HG03095 (cell line): ENCODE data around the gene PPP2R2C.
A peak's percentile ranks its signal among the peaks of the same experiment; 100 is the strongest.

Experiments
- ATAC-seq: cut with Tn5 transposase; IDR thresholded peaks from one replicate; pipeline ENCODE4 v1.9.1; 2021; ENCODE audit warnings: moderate library complexity; ENCODE audit not compliant: unreplicated experiment

PPP2R2C gene

DNA sequence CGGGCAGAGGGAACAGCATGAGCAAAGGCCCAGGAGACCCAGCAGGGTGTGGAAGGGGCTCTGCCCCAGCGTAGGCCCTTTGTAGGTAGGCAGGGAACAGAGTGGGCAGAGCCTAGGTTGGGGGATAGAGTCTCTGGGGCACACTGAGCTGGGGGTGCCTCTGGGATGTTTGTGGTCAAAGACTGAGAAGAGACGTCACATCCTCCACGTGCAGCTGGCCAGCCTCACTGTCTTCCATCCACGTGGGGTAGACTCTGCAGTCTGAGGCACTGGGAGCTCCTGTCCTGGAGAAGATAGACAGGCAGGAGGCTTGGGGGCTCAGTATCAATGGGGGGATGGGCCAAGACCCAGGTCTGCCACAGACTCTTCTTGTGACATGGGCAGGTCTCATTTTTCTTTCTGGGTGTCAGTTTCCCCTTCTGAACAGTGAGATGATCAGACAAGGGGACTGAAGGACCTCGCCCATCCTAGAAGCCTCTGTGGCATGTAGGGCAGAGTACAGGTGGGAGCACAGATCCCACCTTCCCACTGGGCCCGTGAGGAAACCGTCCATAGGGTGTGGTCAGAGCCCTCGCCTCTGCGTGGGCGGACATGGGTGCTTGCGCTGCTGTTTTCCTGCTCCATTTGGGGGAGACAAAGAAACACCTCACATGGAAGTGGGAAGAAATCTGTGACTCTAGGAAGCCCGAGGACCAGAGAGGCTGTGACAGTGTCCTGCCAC, 179.9 kb downstream of the PPP2R2C start:
- no peak for ATAC-seq

DNA sequence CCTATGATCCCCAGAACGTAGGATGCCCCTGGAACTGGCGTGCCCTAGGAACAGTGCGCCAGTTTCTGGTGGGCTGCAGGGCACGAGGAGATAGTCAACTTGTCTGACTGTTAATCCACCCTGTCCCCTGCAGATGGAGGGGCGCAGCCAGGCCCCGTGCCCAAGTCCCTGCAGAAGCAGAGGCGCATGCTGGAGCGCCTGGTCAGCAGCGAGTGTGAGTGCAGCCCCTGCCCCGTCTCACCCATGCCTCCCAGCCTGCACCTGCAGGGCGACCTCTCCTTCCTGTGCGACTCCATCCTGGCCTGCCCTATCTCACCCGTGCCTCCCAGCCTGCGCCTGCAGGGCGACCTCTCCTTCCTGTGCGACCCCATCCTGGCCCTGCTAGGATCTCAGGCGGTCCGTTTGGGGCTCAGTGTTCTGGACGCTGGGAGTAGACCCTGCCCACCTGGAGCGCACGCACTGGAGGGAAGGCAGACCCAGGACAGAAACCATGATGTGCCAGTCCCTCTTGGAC, 180.6 kb downstream of the PPP2R2C start:
- ATAC-seq = no peak

DNA sequence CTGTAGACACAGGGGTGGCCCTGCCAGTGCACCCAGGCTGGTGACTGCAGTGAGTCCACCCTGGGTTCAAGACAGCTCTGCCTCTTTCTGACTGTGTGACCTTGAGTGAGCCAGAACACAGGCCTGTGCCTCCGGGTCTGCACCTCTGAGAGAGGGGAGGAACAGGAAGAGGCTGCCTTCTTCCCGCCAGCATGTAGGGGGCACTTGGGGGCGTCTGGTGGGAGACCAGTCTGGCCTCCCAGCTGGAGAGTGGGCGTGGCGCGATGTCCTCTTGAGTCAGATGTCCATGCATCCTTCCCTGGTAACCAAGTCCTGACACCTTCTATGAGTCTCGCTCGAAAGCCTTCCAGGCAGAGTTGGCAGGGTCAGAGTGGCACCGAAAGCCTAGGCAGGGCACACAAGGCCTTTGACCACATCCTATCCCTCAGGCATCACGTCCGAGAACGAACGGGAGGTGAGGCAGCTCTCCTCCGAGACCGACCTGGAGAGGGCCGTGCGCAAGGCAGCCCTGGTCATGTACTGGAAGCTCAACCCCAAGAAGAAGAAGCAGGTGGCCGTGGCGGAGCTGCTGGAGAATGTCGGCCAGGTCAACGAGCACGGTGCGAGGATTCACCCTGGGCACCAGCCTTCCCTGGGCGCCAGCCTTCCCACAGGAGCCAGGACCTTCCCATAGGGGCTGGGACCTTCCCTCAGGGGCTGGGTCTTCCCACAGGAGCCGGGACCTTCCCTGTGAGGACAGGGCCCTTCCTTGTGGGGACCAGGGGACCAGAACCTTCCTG, 181.5 kb downstream of the PPP2R2C start:
- no peak for ATAC-seq

DNA sequence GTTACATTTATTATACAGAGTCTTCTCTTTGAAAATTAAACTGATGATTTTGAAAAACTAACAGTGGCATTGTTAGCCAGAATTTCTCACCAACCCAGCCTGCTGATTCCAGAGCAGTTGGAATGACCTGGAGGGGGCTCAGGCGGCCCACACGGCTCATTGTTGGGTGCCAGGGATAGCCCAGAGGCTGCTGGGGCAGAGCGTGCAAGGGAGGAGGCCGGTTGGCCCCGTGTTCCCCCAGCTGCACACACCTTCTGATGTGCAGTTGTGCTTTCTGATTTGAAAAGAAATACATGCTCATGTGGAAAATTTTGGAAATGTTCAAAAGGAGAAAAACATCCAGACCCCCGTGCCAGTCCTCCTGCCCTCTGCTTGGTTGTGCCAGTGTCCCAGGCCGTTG, 182.2 kb downstream of the PPP2R2C start:
- no peak for ATAC-seq

DNA sequence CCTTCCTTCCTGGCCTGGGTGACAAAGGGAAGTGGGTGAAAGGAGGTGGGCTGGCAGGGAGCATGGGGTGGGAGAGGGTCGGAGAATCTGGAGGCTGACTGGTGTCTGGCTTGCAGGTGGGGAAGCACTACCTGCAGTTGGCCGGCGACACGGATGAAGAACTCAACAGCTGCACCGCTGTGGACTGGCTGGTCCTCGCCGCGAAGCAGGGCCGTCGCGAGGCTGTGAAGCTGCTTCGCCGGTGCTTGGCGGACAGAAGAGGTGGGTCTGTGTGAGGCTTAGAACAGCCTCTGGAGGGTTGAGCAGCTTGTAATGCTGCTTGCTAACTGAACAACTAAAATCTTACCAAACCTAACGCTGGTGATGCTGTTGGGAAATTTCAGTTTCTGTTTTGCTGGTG, 183.5 kb downstream of the PPP2R2C start:
- no peak for ATAC-seq

DNA sequence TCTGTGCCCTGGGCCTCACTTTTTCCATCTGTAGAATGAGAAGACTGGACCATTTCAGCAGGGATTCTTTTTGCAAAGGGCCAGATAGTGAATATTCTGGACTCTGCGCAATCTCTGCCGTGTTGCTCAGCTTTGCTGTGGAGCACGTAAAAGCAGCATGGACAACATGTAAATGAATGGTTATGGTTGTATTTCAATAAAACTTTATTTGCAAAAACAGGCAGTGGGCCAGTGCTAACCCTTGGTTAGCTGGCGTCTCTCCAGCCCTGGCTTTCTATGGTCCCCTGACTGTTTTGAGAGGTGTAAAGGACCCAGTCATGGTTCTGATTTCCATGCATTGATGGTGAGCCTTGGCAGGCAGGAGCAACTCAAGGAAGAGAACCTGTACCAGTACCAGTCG, 184.1 kb downstream of the PPP2R2C start:
- no peak for ATAC-seq

DNA sequence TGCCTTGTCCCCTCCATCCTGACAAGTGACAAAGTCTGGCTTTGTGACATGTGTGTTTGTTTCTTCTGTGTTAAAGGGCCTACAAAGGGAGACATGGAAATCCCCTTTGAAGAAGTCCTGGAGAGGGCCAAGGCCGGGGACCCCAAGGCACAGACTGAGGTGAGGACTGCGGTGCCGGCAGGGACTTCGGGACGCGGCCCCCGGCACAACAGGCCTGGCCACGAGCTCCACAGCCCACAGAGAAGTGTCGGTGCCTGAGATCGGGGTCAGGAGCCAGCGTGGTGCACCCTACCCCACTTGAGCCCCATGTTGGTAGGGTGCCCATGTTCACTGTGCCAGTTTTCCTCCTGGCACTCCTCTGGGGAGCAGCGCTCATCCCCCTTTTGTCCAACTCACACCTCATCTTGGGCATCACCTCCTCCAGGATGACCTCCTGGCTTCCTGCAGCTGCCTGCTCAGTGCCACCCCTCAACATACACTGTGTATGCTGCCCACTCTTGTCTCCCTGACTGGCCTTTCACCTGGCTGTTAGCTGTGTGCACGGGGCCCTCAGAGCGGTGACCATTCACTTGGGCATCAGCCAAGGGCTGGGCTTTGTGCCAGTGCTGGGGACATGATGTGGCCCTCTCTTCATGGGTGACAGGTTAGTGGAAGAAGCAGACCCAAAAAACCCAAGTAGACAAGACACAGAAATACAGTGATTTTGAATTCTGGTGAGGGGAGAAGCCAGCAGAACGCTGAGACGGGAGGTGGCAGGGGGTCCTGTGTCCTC, 185.2 kb downstream of the PPP2R2C start:
- no peak for ATAC-seq

DNA sequence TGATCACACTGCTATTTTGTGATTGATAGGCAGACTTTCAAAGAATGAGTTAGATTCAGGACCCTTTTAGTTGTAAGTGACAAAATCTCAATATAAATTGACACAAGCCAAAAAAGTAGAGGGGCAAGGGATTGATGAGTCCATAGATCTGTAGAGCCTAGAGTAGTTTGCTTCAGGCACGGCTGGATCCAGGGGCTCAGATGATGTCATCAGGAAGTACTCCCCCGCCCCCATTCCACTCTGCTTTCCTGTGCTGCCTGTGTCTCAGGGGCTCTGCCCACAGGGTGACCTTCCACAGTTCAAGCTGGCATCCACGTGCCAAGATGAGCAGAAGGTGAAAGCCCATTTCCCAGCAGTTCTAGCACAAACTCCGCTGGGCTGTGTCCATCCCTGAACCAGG, 189.1 kb downstream of the PPP2R2C start:
- ATAC-seq = no peak

DNA sequence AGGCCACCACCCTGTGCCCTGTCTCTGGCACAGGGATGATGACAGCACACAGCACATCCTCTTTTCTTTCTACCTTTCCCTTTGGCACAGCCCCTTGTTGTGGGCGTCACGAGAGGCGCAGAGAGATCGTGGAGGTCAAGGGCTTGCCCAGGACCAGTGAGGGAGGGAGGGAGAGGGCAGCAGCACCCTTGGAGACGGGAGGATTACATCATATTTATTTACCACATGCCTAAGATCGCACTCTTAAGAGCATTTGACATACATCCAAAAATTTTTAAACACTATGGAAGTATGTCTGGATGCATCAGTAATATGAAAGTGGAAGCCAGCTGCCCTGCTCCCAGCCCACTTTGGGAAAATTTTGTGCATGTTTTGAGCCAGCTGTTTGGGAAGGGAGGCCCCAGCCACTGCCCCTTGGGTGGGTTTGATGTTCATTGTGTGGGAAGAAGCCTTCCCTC, 190.1 kb downstream of the PPP2R2C start:
- no peak for ATAC-seq

DNA sequence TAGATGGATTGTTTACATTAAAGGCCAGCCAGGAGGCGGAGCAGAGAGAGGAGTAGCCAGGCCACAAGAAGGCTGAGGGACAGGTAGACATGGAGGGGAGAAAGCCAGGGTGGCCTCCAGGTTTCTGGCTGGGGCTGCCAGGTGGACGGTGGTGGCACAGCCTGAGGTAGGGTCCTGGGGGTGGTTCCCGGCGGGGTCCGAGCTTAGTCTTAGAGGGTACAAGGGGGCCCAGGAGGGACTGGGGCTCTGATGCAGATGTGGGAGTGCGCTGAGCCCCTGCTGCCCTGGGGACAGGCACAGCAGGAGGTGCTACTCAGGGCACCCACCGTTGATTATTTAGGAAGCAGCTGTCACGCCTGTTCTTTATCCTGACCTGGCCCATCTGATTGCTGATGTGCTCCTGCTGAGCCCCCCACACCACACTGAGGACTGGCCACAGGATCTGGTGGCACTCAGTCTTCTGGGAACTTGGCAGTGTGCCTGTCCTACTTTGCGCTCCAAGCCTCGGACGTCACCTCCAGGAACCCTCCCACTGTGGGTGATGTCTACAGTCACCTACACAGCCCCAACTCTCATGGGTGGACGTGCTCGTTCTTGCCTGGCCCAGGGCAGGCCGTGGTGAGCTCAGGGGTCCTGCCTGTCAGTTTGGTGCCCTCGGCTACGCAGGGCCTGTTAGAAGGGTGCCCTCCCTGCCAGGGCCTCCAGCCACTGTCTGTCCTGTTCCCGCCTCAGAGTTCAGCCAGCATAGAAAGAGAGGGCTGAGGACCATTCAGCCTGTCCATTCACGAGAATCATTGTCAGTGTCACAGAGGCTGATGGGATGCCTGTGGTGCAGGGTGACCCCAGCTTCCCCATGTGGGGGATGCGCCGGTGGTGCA, 190.7 kb downstream of the PPP2R2C start:
- no peak for ATAC-seq

DNA sequence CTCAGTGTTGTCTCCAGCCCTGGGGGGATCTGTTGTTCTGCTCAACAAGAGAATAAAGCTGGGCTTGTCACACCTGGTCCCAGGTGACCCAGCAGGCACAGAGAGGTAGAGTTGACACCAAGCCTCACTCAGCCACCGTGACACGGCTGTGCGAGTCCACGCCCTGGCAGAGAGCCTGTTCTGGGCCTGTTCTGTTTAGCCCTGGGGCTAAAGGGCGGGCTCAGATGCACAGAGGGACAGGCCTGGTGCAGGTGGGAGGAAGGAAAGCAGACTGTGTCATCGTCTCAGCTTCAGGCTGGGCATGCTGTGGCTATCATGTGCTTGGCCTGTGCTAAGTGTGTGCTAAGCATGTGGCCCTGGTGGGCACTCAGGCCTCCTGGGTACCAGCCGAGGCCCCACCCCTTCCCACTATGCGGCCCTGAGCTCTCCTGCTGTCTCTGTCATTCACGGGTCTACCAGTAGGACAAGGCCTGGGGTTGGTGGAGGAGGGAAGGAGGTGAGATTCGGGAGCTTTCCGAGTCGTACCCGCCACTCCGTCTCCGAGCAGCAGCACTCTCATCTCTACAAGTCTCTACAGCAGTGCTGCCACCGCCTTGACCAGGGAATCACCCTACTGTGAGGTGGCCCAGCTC, 191.9 kb downstream of the PPP2R2C start:
- no peak for ATAC-seq

DNA sequence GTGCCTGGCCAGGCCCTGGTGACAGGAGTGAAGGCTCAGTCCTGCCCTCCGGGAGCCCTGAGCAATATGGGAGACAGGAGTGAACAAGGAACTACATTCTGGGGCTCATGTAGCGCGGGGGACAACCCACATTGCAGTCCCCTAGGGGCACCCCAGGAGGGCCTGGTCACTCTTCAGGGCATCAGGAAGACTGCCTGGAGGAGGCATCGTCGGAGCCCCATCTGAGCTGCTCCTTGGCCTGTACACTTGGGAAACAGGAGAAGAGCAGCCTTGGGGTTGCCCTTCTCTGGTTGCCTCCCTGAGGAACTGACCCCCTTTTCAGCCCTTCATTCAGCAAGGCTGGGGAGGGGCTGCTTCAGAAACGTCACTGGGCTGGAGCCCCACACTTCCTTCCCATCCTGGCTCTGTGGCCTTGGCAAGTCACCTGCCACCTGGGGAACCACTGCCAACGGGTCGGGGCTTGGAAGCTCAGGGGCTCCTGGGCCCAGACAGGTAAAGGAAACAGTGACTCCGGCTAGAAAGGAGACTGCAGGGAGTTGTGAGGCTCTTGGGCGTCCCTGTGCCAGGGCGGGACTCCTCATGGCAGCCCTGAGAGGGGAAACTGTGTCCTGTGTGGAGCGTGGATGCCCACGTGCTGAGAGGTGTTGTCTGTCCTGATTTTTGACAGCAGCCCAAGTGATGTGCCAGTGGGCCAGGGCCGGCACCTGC, 192.7 kb downstream of the PPP2R2C start:
- ATAC-seq = no peak

DNA sequence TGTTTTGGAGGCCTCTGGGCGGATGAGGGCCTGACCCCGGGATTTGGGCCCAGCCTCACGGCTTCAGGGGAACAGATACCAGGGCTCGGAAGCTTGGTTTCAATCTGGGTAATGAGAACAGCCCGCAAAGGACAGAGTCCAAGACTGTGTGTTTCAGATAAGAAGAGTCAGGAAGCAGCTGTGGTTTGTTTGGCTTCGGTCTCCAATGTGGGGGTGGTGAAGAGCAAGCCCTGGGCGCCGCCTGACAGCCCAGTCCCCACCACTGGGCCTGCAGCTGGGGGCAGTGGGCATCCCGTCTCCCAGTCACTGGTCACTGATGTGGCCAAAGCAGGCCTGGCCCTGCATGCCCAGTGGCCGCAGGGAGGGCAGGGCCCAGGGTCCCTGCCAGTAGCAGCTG, 193.6 kb downstream of the PPP2R2C start:
- ATAC-seq = peak; percentile 93

DNA sequence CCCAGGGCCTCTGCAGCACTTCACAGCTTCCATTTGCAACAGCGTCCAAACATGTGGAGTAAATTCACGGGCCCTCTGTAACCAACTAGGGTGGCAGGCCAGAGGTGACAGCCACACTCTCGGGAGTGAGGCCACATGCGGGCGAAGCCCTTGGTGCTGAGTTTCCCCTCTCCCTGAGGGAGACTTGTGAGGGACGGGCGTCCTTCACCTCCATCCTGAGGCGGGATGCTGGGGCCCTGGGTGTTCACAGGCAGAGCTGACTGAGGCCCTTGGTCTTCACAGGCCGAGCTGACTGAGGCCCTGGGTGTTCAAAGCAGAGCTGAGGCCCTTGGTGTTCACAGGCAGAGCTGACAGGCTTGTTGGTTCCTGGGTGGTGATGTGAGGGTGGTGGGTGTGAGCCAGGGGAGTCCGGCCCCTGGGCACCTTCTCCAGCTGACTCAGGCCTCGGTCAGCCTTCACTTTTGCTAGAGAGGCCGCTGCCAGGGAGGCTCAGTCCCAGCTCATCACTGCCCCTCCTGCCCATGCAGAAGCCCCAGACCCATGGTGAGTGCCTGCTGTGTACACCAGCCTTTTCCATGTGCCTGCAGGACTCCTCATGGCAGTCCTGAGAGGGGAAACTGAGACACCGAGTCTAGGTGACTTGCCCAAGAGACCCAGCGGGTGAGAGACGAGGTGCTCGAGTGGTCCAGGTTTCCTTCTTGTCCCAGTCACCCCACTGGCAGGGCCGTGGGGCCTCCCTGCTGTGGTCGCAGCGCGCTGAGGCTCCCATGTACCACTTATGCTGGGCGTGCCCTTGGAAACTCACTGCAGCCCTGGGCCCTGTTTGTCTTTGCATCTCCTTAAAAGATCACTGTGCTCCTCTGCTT, 194.2 kb downstream of the PPP2R2C start:
- no peak for ATAC-seq

DNA sequence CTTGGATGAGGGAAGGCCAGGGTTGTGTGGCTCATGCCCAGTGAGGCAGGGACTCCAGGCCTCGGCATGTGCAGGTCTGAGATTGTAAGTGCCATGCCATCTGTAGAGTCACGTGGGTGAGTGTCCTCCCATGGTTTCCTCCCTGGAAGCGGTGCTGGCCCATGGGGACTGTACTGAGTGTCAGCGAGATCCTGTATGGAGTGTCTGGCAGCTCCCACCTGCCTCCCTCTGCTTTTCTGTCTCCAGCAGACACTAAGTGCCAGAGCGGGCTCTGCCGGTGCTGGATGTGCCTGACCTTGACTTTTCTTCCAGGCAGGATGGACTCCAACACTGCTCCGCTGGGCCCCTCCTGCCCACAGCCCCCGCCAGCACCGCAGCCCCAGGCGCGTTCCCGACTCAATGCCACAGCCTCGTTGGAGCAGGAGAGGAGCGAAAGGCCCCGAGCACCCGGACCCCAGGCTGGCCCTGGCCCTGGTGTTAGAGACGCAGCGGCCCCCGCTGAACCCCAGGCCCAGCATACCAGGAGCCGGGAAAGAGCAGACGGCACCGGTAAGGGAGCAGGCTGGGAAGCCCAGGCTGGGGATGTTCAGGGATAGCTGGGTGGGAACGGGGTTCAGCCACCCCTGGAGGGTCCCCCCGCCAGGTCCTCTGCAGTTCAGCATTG, 195.1 kb downstream of the PPP2R2C start:
- no peak for ATAC-seq

DNA sequence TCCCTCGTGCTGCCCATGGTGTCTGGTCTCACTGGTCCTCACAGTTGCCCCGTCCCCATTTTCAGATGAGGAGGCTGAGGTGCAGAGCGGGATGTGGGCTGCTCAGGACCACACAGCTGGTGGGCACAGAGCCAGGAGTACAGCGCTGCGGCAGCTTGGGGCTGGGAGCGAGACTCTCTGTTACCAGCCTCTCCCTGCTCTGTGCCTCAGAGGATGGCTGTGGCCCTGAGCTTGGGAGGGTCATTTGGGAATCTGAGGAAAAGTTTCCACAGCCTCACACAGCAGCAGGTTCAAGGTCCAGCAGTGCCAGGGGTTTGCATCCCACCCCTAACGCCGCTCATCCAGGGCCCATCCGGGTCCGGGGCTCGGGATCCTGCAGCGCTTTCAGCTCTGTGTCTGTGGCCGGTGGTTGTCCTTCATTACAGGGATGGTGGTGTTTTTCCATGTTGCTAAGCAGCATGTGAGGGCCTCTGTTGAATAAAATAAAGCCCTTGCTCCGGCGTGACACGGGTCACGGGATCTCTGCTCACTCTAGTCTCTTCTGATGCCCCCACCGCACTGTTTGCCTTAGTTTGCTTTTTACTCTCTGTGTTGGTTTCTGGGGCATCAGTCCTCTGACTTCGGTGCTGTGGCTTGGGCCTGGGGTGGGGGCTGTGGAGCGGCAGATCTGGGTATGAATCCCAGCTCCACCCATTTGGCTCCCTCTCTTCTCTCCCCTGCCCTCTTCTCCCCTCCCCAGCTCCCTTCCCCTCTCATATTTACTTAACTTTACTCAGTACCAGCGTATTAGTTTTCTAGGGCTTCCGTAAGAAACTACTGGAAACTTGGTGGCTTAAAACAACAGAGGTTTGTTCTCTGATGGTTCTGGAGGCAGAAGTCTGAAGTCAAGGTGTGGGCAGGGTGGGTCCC, 196.3 kb downstream of the PPP2R2C start:
- ATAC-seq = no peak

DNA sequence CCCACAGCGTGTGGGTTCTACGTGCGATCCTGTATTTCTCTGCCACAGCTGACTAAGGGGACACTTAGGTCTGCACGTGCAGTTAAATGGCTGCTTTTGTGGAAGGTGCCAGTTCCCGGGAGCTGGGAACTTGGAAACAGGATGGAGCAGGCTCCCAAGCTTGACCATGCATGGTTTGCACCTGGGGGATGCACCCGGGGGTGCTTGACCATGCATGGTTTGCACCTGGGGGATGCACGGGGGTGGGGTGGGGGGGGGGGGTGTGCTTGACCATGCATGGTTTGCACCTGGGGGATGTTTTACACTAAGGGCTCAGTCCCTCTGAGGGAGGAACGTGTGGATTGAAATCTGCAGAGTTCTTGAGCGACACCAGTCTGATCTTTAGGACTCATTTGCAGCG, 197.1 kb downstream of the PPP2R2C start:
- no peak for ATAC-seq
